Measurements from ENCODE around the gene PALLD.

Gene PALLD

GRCh38 chr4:168628251-168628650, 131.4 kb downstream of the PALLD start:
- no peak for DNase-seq

GRCh38 chr4:168629566-168629965, 132.7 kb downstream of the PALLD start:
- no peak for DNase-seq

- DNase-seq: no peak
Measured at GRCh38 chr4:168630445-168631187, 133.8 kb downstream of the PALLD start.

- no peak for DNase-seq
Measured at GRCh38 chr4:168631241-168632162, 134.7 kb downstream of the PALLD start.

- no peak for DNase-seq
Measured at GRCh38 chr4:168632301-168632725, 135.5 kb downstream of the PALLD start.

GRCh38 chr4:168633064-168633463, 136.2 kb downstream of the PALLD start:
- no peak for DNase-seq

GRCh38 chr4:168633496-168633895, 136.6 kb downstream of the PALLD start:
- DNase-seq: no peak

- peak; percentile 46 for DNase-seq
Measured at GRCh38 chr4:168634276-168634802, 137.5 kb downstream of the PALLD start.

- no peak for DNase-seq
Measured at GRCh38 chr4:168636040-168636439, 139.2 kb downstream of the PALLD start.

- DNase-seq: no peak
Measured at GRCh38 chr4:168636506-168637196, 139.8 kb downstream of the PALLD start.

- no peak for DNase-seq
Measured at GRCh38 chr4:168637872-168638756, 141.3 kb downstream of the PALLD start.

- no peak for DNase-seq
Measured at GRCh38 chr4:168639914-168640313, 143.1 kb downstream of the PALLD start.

GRCh38 chr4:168641811-168642140, 144.9 kb downstream of the PALLD start:
- no peak for DNase-seq

GRCh38 chr4:168642591-168642990, 145.7 kb downstream of the PALLD start:
- DNase-seq: no peak

GRCh38 chr4:168643111-168643795, 146.4 kb downstream of the PALLD start:
- DNase-seq: no peak

GRCh38 chr4:168643796-168644159, 146.9 kb downstream of the PALLD start:
- DNase-seq: no peak

- DNase-seq: no peak
Measured at GRCh38 chr4:168646001-168646768, 149.3 kb downstream of the PALLD start.

GRCh38 chr4:168647646-168648375, 151.0 kb downstream of the PALLD start:
- DNase-seq: no peak

- no peak for DNase-seq
Measured at GRCh38 chr4:168648494-168648893, 151.6 kb downstream of the PALLD start.

- DNase-seq: no peak
Measured at GRCh38 chr4:168648929-168649328, 152.1 kb downstream of the PALLD start.
